Mesenchymal stem cell (in vitro differentiated cells and primary cell): Measurements from ENCODE around the gene PLXND1.
A peak's percentile ranks its signal among the peaks of the same experiment; 100 is the strongest.

Experiments
- DNase-seq: peaks from one replicate; pipeline ENCODE4 v3.0.0-alpha.2; 2013
- H2AFZ ChIP-seq: one replicate; pipeline ENCODE4 v1.6.1; 2013; ENCODE audit warnings: low read depth, mild to moderate bottlenecking, control low read depth, inconsistent platforms, low read length, moderate library complexity
- H2AK5ac ChIP-seq: 2 replicates; pipeline ENCODE4 v1.6.1; 2013; ENCODE audit warnings: low read length, moderate library complexity, mild to moderate bottlenecking, inconsistent platforms; ENCODE audit not compliant: severe bottlenecking
- H2BK120ac ChIP-seq: one replicate; pipeline ENCODE4 v1.6.1; 2013; ENCODE audit warnings: low read depth, mild to moderate bottlenecking, inconsistent platforms, low read length, moderate library complexity
- H2BK12ac ChIP-seq, 2 experiments: one replicate each; pipeline ENCODE4 v1.6.1; 2013; ENCODE audit warnings: inconsistent platforms in 2 of 2, low read length in 2 of 2, mild to moderate bottlenecking in 2 of 2, moderate library complexity in 2 of 2, control low read depth in 1 of 2
- H2BK15ac ChIP-seq: one replicate; pipeline ENCODE4 v1.6.1; 2013; ENCODE audit warnings: mild to moderate bottlenecking, low read depth, inconsistent platforms; ENCODE audit not compliant: poor library complexity, severe bottlenecking
- H2BK5ac ChIP-seq: 2 replicates; pipeline ENCODE4 v1.6.1; 2013; ENCODE audit warnings: low read depth, mild to moderate bottlenecking, low read length, control low read depth, inconsistent platforms; ENCODE audit not compliant: poor library complexity, severe bottlenecking
- H3K14ac ChIP-seq, 2 experiments: one replicate each; pipeline ENCODE4 v1.6.1; 2013; ENCODE audit warnings: inconsistent platforms in 2 of 2, low read length in 2 of 2, control low read depth in 1 of 2, mild to moderate bottlenecking in 1 of 2, moderate library complexity in 1 of 2
- H3K18ac ChIP-seq, 2 experiments: one replicate each; pipeline ENCODE4 v1.6.1; 2013; ENCODE audit warnings: inconsistent platforms in 2 of 2, low read length in 2 of 2, control low read depth in 1 of 2, low read depth in 1 of 2, mild to moderate bottlenecking in 1 of 2
- H3K23ac ChIP-seq, 2 experiments: one replicate each; pipeline ENCODE4 v1.6.1; 2013; ENCODE audit warnings: inconsistent platforms in 2 of 2, low read length in 2 of 2, mild to moderate bottlenecking in 2 of 2, moderate library complexity in 2 of 2, control low read depth in 1 of 2
- H3K27ac ChIP-seq: 2 replicates; pipeline ENCODE4 v1.5.1; 2013; ENCODE audit warnings: mild to moderate bottlenecking, moderate library complexity, low read length, control low read depth, inconsistent platforms; ENCODE audit not compliant: poor library complexity, severe bottlenecking
- H3K27me3 ChIP-seq, 2 experiments: 2 replicates each; pipeline versions ENCODE4 v1.6.1 to v1.7.0; 2013; ENCODE audit warnings: low read length in 2 of 2, mild to moderate bottlenecking in 2 of 2, moderate library complexity in 2 of 2, control low read depth in 1 of 2, inconsistent platforms in 1 of 2; ENCODE audit not compliant: control insufficient read depth in 1 of 2, insufficient read depth in 1 of 2
- H3K36me3 ChIP-seq, 2 experiments: 2 replicates each; pipeline versions ENCODE4 v1.6.1 to v1.7.0; 2013; ENCODE audit warnings: low read length in 2 of 2, control low read depth in 1 of 2, inconsistent platforms in 1 of 2, low read depth in 1 of 2, mild to moderate bottlenecking in 1 of 2; ENCODE audit not compliant: insufficient read depth in 2 of 2, control insufficient read depth in 1 of 2
- H3K4ac ChIP-seq, 2 experiments: one replicate each; pipeline ENCODE4 v1.6.1; 2013; ENCODE audit warnings: inconsistent platforms in 2 of 2, low read length in 2 of 2, mild to moderate bottlenecking in 2 of 2, moderate library complexity in 2 of 2, control low read depth in 1 of 2, low read depth in 1 of 2
- H3K4me1 ChIP-seq: 2 replicates; pipeline ENCODE4 v1.6.1; 2013; ENCODE audit warnings: low read depth, low read length, control low read depth; ENCODE audit not compliant: control insufficient read depth, insufficient read depth
- H3K4me2 ChIP-seq: 2 replicates; pipeline ENCODE4 v1.6.1; 2013; ENCODE audit warnings: low read length, mild to moderate bottlenecking, inconsistent platforms; ENCODE audit not compliant: poor library complexity, severe bottlenecking
- H3K4me3 ChIP-seq, 2 experiments: 2 replicates each; pipeline versions ENCODE4 v1.5.1 to v1.7.0; 2013; ENCODE audit warnings: low read length in 2 of 2, mild to moderate bottlenecking in 2 of 2, control low read depth in 1 of 2, low read depth in 1 of 2; ENCODE audit not compliant: insufficient read depth in 1 of 2
- H3K79me1 ChIP-seq: replicated peaks from 2 replicates; pipeline ENCODE4 v1.6.1; 2013; ENCODE audit warnings: mild to moderate bottlenecking, control low read depth, low read length, inconsistent platforms; ENCODE audit not compliant: poor library complexity, severe bottlenecking
- H3K9ac ChIP-seq: 2 replicates; pipeline ENCODE4 v1.7.0; 2013; ENCODE audit warnings: mild to moderate bottlenecking, low read length, moderate library complexity
- H3K9me3 ChIP-seq: 2 replicates; pipeline ENCODE4 v1.7.0; 2013; ENCODE audit warnings: mild to moderate bottlenecking, low read length; ENCODE audit not compliant: control insufficient read depth
- H4K8ac ChIP-seq: one replicate; pipeline ENCODE4 v1.6.1; 2013; ENCODE audit warnings: inconsistent platforms, mild to moderate bottlenecking, low read length, moderate library complexity
- H4K91ac ChIP-seq: one replicate; pipeline ENCODE4 v1.6.1; 2013; ENCODE audit warnings: mild to moderate bottlenecking, low read length, inconsistent platforms
- WGBS: methylation state at CpG from one replicate; pipeline ENCODE4 v1.1.7; 2013; ENCODE audit warnings: mixed read lengths; 5-methylcytosine and 5-hydroxymethylcytosine counted together

The PLXND1 gene

GRCh38 chr3:129632977-129633376 is 26.5 kb upstream of the PLXND1 start:
- no peak overlapping the region for H2BK12ac ChIP-seq
- H4K8ac ChIP-seq: no peak overlapping the region
- H2AFZ ChIP-seq: no peak overlapping the region
- no peak overlapping the region for H2AK5ac ChIP-seq
- H3K36me3 ChIP-seq: no peaks in the 10 kb centered on the region
- no peak overlapping the region for H3K23ac ChIP-seq
- 97% methylated on average over 10 of the region's 10 CpGs for WGBS
- H3K14ac ChIP-seq: no peak overlapping the region
- H2BK120ac ChIP-seq: no peak overlapping the region
- no peak overlapping the region for H3K9ac ChIP-seq
- H2BK15ac ChIP-seq: no peak overlapping the region
- H3K4me3 ChIP-seq: no peak overlapping the region
- no peak overlapping the region for H3K4me2 ChIP-seq
- no peak overlapping the region for H4K91ac ChIP-seq
- DNase-seq: no peak
- no peaks in the 10 kb centered on the region for H3K4me1 ChIP-seq
- no peak overlapping the region for H3K4ac ChIP-seq
- H3K9me3 ChIP-seq: peaks cover 13% of the 10 kb centered on the region
- no peak overlapping the region for H3K18ac ChIP-seq
- H3K79me1 ChIP-seq: no peaks in the 10 kb centered on the region
- no peak overlapping the region for H2BK5ac ChIP-seq
- H3K27ac ChIP-seq: no peak overlapping the region
- H3K27me3 ChIP-seq: no peaks in the 10 kb centered on the region

GRCh38 chr3:129632556-129632955 is 26.1 kb upstream of the PLXND1 start:
- no peak for DNase-seq
- Histone ChIP-seq H3K9ac (no peak overlapping the region), H3K9me3 (peaks cover 13% of the 10 kb centered on the region), H2AK5ac (no peak overlapping the region), H3K4ac (no peak overlapping the region), H2BK120ac (no peak overlapping the region), H3K4me1 (peaks cover 2% of the 10 kb centered on the region), H2BK15ac (no peak overlapping the region), H3K18ac (no peak overlapping the region), H2AFZ (no peak overlapping the region), H3K27ac (no peak overlapping the region), H3K27me3 (no peaks in the 10 kb centered on the region), H4K8ac (no peak overlapping the region), H2BK12ac (no peak overlapping the region), H3K4me3 (no peak overlapping the region), H3K36me3 (no peaks in the 10 kb centered on the region), H3K79me1 (no peaks in the 10 kb centered on the region), H3K14ac (no peak overlapping the region), H3K4me2 (no peak overlapping the region), H2BK5ac (no peak overlapping the region), H3K23ac (no peak overlapping the region), H4K91ac (peak overlapping the region; percentile 18)
- WGBS: 91% methylated on average over 11 of the region's 11 CpGs

GRCh38 chr3:129632056-129632455 is 25.6 kb upstream of the PLXND1 start:
- H3K27ac ChIP-seq: no peak overlapping the region
- H4K91ac ChIP-seq: no peak overlapping the region
- H3K23ac ChIP-seq: no peak overlapping the region
- no peak overlapping the region for H2AK5ac ChIP-seq
- H3K4me2 ChIP-seq: no peak overlapping the region
- H3K36me3 ChIP-seq: no peaks in the 10 kb centered on the region
- DNase-seq: no peak
- no peak overlapping the region for H2BK120ac ChIP-seq
- no peak overlapping the region for H3K4me3 ChIP-seq
- peaks cover 13% of the 10 kb centered on the region for H3K9me3 ChIP-seq
- no peaks in the 10 kb centered on the region for H3K79me1 ChIP-seq
- no peak overlapping the region for H3K9ac ChIP-seq
- peaks cover 6% of the 10 kb centered on the region for H3K4me1 ChIP-seq
- no peak overlapping the region for H3K4ac ChIP-seq
- H3K27me3 ChIP-seq: no peaks in the 10 kb centered on the region
- H3K14ac ChIP-seq: no peak overlapping the region
- no peak overlapping the region for H2BK5ac ChIP-seq
- H2BK12ac ChIP-seq: no peak overlapping the region
- no peak overlapping the region for H2AFZ ChIP-seq
- no peak overlapping the region for H4K8ac ChIP-seq
- H2BK15ac ChIP-seq: no peak overlapping the region
- 89% methylated on average over 9 of the region's 9 CpGs for WGBS
- H3K18ac ChIP-seq: no peak overlapping the region

- H3K79me1 ChIP-seq: no peaks in the 10 kb centered on the region
Measured at GRCh38 chr3:129629011-129629410, 22.5 kb upstream of the PLXND1 start.

More at GRCh38 chr3:129629011-129629410, 22.5 kb upstream of the PLXND1 start:
- Histone ChIP-seq H3K27me3 (no peaks in the 10 kb centered on the region), H3K4me3 (no peak overlapping the region), H2AFZ (no peak overlapping the region), H3K4ac (no peak overlapping the region), H3K4me2 (no peak overlapping the region), H4K8ac (no peak overlapping the region), H3K4me1 (peaks cover 28% of the 10 kb centered on the region), H2BK12ac (no peak overlapping the region), H3K23ac (no peak overlapping the region), H3K9me3 (no peaks in the 10 kb centered on the region), H3K36me3 (no peaks in the 10 kb centered on the region), H3K18ac (no peak overlapping the region), H2AK5ac (peak overlapping the region; percentile 8), H2BK15ac (no peak overlapping the region), H3K27ac (no peak overlapping the region), H2BK5ac (no peak overlapping the region), H4K91ac (no peak overlapping the region), H2BK120ac (no peak overlapping the region), H3K14ac (no peak overlapping the region), H3K9ac (peak overlapping the region; percentile 28)
- WGBS: 91% methylated on average over 5 of the region's 6 CpGs
- DNase-seq: no peak
